ENCODE measurements around the gene HDGFL3.

HDGFL3 gene

DNA sequence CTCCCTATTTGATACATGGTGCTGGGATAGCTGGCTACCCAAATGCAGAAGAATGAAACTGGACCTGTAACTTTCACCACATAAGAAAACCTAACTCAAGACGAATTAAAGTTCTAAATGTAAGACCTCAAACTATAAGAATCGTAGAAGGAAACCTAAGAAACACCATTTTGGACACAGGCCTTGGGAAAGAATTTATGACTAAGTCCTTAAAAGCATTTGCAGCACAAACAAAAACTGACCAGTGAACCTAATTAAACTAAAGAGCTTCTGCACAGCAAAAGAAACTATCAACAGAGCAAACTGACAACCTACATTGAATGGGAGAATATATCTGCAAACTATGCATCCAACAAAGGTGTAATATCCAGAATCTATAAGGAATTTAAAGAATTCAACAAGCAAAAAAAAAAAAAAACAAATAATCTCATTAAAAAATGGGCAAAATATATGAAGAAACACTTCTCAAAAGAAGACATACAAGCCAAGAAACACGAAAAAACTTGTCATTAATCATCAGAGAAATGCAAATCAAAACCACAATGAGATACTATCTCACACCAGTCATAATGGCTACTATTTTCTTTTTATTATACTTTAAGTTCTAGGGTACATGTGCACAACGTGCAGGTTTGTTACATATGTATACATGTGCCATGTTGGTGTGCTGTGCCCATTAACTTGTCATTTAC lies 37.0 kb downstream of the HDGFL3 start:
- TF ChIP-seq GATA2 (IDR thresholded peaks at IDR 0.05; ENCODE audit: low read depth, low read length) (no peak), GATA3 (IDR thresholded peaks at IDR 0.05; ENCODE audit: low read depth, low read length) (no peak)

DNA sequence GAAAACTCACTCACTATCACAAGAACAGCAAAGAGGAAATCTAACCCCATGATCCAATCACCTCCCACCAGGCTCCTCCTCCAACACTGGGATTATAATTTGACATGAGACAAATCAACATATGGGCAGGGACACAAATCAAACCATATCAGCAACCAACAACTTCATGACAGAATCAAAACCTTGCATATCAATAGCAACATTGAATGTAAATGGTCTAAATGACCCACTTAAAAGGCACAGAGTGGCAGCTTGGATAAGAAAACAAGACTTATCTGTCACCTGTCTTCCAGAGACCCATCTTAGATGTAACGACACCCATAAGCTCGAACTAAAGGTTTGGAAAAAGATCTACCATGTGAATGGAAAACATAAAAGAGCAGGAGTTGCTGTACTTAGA lies 40.8 kb downstream of the HDGFL3 start:
- no peak for TF ChIP-seq GATA3 (IDR thresholded peaks at IDR 0.05; ENCODE audit: low read depth, low read length)
- no peak for TF ChIP-seq GATA2 (IDR thresholded peaks at IDR 0.05; ENCODE audit: low read depth, low read length)

DNA sequence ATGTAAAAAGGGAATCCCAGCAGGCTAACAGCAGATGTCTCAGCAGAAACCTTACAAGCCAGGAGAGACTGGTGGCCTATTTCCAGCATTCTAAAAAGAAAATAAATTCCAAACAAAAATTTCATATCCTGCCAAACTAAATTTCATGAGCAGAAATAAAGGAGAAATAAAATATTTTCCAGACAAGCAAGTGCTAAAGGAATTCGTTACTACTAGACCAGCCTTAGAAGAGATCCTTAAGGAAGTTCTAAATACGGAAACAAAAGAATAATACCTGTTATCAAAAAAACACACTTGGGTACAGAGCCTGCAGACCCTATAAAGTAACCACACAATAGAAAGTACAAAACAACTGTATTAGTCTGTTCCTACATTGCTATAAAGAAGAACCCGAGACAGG lies 41.4 kb downstream of the HDGFL3 start:
- TF ChIP-seq GATA3 (IDR thresholded peaks at IDR 0.05; ENCODE audit: low read depth, low read length) (no peak), GATA2 (IDR thresholded peaks at IDR 0.05; ENCODE audit: low read depth, low read length) (no peak)

DNA sequence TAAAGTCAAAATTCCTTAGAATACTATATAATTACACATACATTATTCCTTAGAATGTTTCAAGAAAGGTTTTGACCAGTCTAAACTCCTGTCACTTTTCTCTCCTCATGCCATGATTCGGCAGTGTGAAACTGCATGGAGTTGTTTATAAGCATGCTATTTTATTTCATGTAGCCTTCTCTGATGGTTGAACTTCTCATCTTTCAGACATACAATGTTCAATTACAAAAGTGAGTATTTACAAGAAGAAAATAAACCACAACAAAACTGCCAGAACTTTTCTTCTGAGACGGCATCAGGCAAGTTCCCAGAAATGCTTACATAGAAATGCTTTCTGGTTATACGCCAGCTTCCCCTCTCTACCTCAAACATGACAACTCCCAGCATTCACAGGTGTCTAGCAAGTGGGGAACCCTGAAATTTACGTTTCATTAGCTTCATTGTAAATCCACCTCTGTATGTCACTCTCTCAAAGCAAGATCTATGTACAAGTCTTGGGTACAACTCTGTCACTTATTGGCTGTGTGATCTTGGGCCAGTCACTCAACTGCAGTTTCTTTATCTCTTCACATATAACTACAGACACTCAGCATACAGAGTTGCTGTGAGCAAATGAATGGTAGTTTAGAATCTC lies 42.7 kb downstream of the HDGFL3 start:
- TF ChIP-seq GATA3 (IDR thresholded peaks at IDR 0.05; ENCODE audit: low read depth, low read length) (no peak), GATA2 (IDR thresholded peaks at IDR 0.05; ENCODE audit: low read depth, low read length) (no peak)

DNA sequence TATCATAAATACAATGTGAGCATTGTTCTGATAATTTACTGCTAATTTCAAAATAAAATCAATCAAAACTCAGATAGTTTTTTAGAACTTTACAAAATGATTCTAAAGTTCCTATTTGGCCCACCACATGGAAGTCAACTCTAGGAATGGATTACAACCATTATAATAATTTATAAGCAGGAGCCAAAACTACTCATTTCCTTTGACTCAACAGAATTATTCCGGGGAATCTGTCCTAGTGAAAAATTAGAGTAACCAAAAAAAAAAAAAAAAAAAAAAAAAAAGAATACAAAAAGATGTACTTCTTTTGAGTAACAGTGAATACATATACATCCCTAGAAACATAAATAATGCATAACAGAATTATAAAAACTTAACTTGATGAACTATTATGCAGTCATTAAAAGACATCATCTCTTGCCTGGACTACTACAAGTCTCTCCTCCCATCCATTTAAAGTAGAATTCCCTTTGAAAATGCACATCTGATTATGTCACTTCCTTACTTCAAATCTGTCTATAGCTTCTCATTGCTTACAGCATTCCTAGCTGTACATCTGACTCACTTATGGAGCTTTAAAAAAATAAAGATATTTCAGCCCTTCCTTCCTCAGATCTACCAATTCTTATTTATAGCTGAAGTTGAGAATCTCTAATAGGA lies 43.4 kb downstream of the HDGFL3 start:
- TF ChIP-seq GATA2 (IDR thresholded peaks at IDR 0.05; ENCODE audit: low read depth, low read length), result no peak
- no peak for TF ChIP-seq GATA3 (IDR thresholded peaks at IDR 0.05; ENCODE audit: low read depth, low read length)

DNA sequence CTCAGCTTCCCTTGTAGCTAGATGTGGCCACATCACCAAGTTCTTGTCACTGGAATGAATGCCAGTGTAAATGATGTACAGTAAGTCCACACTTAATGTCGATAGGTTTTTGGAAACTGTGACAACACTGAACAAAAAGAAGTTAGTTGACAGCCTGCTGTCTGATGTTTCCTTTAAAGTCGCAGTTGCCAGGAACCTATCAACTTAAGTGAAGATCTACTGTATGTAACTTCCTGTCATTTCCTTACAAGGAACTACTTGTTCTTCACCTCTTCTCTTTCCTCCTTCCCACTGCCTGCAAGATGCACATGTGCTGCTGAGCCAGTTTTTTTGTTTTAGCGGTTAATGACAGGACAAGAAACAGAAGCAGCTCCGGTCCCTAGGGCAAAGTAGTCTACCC lies 44.6 kb downstream of the HDGFL3 start:
- TF ChIP-seq GATA2 (IDR thresholded peaks at IDR 0.05; ENCODE audit: low read depth, low read length) (no peak), GATA3 (IDR thresholded peaks at IDR 0.05; ENCODE audit: low read depth, low read length) (no peak)

DNA sequence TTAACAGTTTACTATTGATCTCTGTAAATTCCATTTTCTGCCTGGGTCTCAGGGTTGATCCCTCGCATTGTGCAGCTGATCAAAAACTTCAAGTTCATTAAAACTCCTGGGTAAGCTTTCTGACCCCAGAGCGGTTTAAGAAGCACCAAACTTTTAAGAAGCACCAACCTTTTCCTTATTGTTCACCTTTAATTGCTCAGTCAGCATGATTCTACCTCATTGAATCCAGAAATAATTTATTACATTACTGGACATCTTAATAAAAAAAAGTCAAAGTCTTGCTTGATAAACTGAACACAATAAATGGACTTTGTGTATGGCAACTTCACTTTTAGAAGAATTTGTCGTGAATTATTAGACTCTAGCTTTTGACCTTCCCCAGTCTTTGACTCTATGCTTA lies 46.9 kb downstream of the HDGFL3 start:
- TF ChIP-seq GATA3 (IDR thresholded peaks at IDR 0.05; ENCODE audit: low read depth, low read length), result no peak
- TF ChIP-seq GATA2 (IDR thresholded peaks at IDR 0.05; ENCODE audit: low read depth, low read length), result no peak

DNA sequence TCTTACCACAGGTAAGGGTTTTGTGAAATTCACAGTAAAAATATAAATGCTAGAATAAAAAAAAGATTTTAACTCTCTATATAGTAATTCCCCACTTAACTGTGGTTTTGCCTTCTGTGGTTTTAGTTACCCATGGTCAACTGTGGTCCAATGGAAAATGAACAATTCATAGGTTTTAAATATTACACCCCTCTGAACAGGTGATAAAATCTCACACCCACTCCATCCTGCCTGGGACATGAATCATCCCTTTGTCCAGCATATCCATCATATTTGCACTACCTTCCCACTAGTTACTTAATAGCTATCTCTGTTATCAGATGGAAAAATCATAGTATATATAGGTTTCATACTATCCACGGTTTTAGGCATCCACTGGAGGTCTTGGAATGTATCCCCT lies 49.2 kb downstream of the HDGFL3 start:
- no peak for TF ChIP-seq GATA2 (IDR thresholded peaks at IDR 0.05; ENCODE audit: low read depth, low read length)
- no peak for TF ChIP-seq GATA3 (IDR thresholded peaks at IDR 0.05; ENCODE audit: low read depth, low read length)

DNA sequence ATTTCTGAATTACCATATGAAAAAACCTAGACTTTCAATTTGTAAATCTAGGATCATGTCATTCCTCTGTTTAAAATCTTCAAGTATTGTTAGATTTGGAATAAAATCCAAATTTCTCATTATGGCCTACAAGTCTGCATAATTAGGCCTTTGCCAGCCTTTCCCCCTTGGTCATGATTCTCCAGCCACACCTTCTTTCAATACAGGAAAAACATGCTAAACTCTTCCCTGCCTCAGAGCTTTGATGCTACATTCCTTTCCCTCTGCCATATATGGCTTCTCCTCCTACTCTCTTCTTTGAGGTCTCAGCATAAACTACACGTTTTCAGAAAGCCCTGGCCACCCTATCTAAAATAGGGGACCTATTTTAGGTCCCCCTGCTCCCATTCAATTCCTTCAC lies 51.7 kb downstream of the HDGFL3 start:
- TF ChIP-seq GATA2 (IDR thresholded peaks at IDR 0.05; ENCODE audit: low read depth, low read length) (no peak), GATA3 (IDR thresholded peaks at IDR 0.05; ENCODE audit: low read depth, low read length) (no peak)

DNA sequence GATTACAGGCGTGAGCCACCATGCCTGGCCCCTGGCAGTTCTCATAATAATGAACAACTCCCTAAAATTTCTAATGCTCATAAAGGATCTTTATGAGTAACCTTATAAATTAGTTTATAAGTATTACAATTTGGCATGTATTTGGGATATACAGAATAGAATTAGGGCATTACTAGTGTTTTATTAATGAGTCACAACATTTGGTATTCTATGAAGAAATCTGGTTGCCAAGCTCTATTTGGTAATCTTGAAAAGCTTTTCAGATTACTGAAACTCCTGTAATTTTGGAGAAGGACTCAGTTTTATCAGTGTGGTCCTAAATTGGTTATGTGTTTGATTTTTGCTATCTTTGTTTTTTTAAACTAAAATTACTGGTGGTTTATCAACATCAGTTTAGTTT lies 54.3 kb downstream of the HDGFL3 start:
- TF ChIP-seq GATA2 (IDR thresholded peaks at IDR 0.05; ENCODE audit: low read depth, low read length) (no peak), GATA3 (IDR thresholded peaks at IDR 0.05; ENCODE audit: low read depth, low read length) (no peak)

DNA sequence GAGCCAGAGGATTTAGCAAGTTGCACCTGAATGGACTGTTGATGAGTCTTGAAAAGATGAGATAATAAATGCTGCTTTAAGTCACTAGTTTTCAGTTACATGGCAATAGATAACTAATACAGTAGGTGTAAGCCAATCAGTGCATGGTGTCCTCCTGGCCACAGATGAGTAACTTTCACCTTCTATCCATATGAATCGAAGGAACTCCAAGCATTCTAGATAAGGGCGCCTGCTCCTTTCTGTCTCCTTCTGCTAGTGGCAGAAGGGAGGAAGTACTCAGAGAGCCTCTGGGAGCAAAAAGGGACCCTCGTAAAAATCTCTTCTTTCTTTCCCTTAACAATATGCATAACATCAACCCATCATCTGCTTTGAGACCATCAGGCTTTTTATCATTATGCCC lies 62.9 kb downstream of the HDGFL3 start:
- TF ChIP-seq GATA3 (IDR thresholded peaks at IDR 0.05; ENCODE audit: low read depth, low read length) (no peak), GATA2 (IDR thresholded peaks at IDR 0.05; ENCODE audit: low read depth, low read length) (no peak)

DNA sequence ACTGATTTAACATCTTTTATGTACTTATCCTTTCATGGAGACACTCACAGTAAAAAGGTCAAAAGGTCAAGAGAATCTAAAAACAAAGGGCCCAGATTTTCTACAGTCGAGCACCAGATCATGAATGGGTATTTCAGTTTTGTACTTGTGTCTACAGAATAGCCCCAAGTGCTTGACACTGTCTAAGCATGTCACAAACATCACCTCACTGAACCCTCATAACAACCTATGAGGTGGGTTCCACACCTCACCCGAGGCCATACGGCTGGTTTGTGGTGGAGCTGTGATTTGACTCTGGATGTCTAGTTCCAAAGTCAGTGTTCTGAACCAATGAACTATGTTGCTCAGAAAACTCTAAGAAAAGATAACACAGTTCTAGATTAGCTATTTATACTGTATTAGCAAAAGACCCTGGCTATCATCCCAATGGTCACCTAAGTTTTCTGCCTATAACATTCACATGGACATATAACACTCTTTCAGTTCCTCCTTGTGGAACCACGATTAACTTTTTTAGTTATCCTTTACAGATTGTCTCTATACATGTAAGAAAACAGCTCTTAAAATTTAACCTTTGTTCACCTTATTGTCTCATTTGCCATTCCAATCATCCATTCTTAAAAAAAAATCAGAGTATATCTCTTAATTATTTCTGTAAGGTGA lies 74.6 kb downstream of the HDGFL3 start:
- TF ChIP-seq GATA2 (IDR thresholded peaks at IDR 0.05; ENCODE audit: low read depth, low read length), result no peak
- TF ChIP-seq GATA3 (IDR thresholded peaks at IDR 0.05; ENCODE audit: low read depth, low read length), result no peak

DNA sequence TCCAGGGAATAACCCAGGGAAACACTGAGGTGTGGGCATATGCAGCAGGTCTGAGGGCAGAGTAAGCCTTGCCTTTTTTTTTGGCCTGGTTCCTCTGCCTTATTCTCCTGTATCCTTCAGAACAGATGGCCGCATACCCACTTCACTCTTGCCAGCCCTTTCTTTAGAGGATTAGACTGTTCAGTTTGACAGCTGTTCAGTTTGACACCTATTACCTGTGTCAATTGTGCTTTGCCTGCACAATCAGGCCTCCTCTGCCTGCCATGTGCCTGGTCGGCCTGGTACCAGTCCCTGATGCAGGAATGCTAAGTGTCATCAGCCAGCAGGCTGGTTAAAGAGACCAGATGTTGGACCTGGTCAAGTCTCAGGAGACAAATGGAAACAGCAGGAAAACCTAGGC lies 77.8 kb downstream of the HDGFL3 start:
- TF ChIP-seq GATA2 (IDR thresholded peaks at IDR 0.05; ENCODE audit: low read depth, low read length), result no peak
- no peak for TF ChIP-seq GATA3 (IDR thresholded peaks at IDR 0.05; ENCODE audit: low read depth, low read length)

DNA sequence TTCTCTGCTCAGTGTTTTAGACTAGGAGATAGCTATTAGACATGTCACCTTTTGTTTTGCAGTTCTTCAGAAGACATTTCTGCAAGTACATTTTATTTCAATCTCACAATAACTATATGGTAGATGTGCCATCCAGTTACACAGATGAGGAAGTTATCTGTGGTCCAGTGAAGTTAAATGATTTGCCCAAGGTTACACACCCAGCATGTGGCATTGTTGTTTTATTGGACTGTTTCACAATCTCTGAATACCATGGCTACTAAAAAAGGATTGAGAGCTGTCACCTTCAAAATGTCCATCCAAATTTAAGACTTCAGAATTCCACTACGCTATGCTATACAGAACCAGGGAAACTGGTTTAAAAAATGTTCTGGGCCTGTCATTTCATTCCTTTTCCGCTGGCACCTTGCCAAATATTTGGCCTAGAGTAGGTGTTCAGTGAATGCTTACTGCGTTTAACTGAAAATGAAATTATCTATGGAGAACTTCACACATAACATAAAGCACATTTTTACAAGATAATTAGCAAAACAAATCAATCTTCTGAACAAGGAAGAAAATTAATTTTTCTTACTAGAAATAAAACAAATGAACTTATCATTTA lies 80.0 kb downstream of the HDGFL3 start:
- TF ChIP-seq GATA2 (IDR thresholded peaks at IDR 0.05; ENCODE audit: low read depth, low read length) (no peak), GATA3 (IDR thresholded peaks at IDR 0.05; ENCODE audit: low read depth, low read length) (no peak)

All from SH-SY5Y (cell line).